Caco-2 (cell line): ENCODE measurements around the gene SIRT2. TPM values are rescaled to one million over a fixed set of nuclear protein-coding genes. Genes with fewer than 3 reads are reported as not detected.
"Not testable (repeated sequence)": the region's sequence is repeated elsewhere in the genome, so short reads cannot be mapped to it uniquely, and the experiment has no call there.

Experiments
- BruUV-seq: library from RNA; stranded (reverse); fragments of 400-500 nt; replicated peaks from 2 replicates; lab custom pipeline; 2021; lab: Mats Ljungman, UMichigan
- CTCF ChIA-PET: fragments of 300-600 bp; sonication (Branson Sonifier 250); formaldehyde crosslinking; loops from one replicate; lab custom pipeline; 2022; ENCODE audit warnings: antibody characterized with exemption; lab: Charles Lee
- POLR2A ChIA-PET: fragments of 300-600 bp; sonication (Branson Sonifier 250); formaldehyde crosslinking; loops from one replicate; lab custom pipeline; 2022; ENCODE audit warnings: antibody characterized with exemption; lab: Charles Lee
- DNase-seq, 2 experiments: peaks; one replicate each; pipeline versions ENCODE4 v3.0.0 to v3.0.0-alpha.2; 2020 to 2022
- H3K27me3 ChIP-seq: replicated peaks from 2 replicates; pipeline ENCODE4 v1.6.0; 2011; ENCODE audit warnings: low read length; ENCODE audit not compliant: control insufficient read depth, insufficient read depth
- H3K36me3 ChIP-seq: 2 replicates; pipeline ENCODE4 v1.5.1; 2011; ENCODE audit warnings: low read length; ENCODE audit not compliant: control insufficient read depth, insufficient read depth
- H3K4me1 ChIP-seq: fragments of 250-450 bp; sonication (Bioruptor Pico); 2 replicates; pipeline ENCODE4 v1.5.1; 2020; ENCODE audit warnings: mild to moderate bottlenecking
- H3K4me3 ChIP-seq: 2 replicates; pipeline ENCODE4 v1.5.1; 2011; ENCODE audit warnings: low read depth, mild to moderate bottlenecking, control low read depth, low read length
- H3K9me3 ChIP-seq: fragments of 250-450 bp; sonication (Bioruptor Pico); 2 replicates; pipeline ENCODE4 v1.5.1; 2020; ENCODE audit warnings: mild to moderate bottlenecking, moderate library complexity
- H3K27ac Mint-ChIP-seq: one replicate; pipeline ENCODE4 v1.8.0; 2022; ENCODE audit warnings: mixed read lengths; ENCODE audit not compliant: unreplicated experiment
- H3K27me3 Mint-ChIP-seq: one replicate; pipeline ENCODE4 v1.8.0; 2022; ENCODE audit warnings: mixed read lengths; ENCODE audit not compliant: insufficient read depth, unreplicated experiment
- H3K36me3 Mint-ChIP-seq: one replicate; pipeline ENCODE4 v1.8.0; 2022; ENCODE audit warnings: mild to moderate bottlenecking, mixed read lengths; ENCODE audit not compliant: insufficient read depth, unreplicated experiment
- H3K4me1 Mint-ChIP-seq: one replicate; pipeline ENCODE4 v1.8.0; 2022; ENCODE audit warnings: low read depth, mixed read lengths; ENCODE audit not compliant: unreplicated experiment
- H3K4me3 Mint-ChIP-seq: one replicate; pipeline ENCODE4 v1.8.0; 2022; ENCODE audit warnings: mild to moderate bottlenecking, moderate library complexity, mixed read lengths; ENCODE audit not compliant: unreplicated experiment
- H3K9me3 Mint-ChIP-seq: one replicate; pipeline ENCODE4 v1.8.0; 2022; ENCODE audit warnings: mixed read lengths; ENCODE audit not compliant: unreplicated experiment
- intact Hi-C: fragments of 100-400 bp; cut with micrococcal nuclease; formaldehyde crosslinking; loops from one replicate; pipeline ENCODE4 v1.10.0; 2022; ENCODE audit not compliant: unreplicated experiment
- total RNA-seq: library from RNA; stranded (reverse); gene quantifications from 2 replicates; pipeline ENCODE4 v1.2.3, GENCODE V29; 2022
- TF ChIP-seq, protein P1 (sequence below), 2 experiments: fragments of 200-600 bp in 1 of 2; IDR thresholded peaks; 1 replicate in 1 of 2; 2 replicates in 1 of 2; pipeline versions ENCODE4 v1.5.1 to v1.8.0; 2011 to 2022; ENCODE audit warnings: antibody characterized with exemption in 1 of 2, control low read depth in 1 of 2, inconsistent platforms in 1 of 2, low read depth in 1 of 2, low read length in 1 of 2, mild to moderate bottlenecking in 1 of 2, moderate library complexity in 1 of 2; ENCODE audit not compliant: insufficient read depth in 1 of 2, severe bottlenecking in 1 of 2, unreplicated experiment in 1 of 2

SIRT2 gene
- total RNA-seq, 1 experiment from 2014 or later = 33.3 TPM

DNA sequence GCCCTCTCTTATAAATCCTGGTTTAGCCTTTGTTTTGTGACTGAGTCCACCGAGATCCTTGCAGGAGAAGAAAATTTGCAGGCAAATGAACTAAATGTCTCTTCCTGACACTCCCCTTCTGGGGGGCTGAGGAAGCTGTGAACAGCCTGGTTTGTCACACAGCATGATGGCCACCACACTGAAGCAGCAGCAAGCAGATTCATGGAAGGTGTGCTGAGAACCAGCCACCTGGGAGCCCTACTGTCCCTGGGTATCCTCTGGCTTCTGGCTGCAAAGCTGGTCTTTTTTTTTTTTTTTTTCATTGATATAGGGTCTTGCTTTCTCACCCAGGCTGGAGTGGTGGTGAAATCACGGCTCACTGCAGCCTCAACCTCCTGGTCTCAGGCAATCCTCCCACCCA, 42.6 kb upstream of the SIRT2 start:
- TF ChIP-seq, protein P1, sequence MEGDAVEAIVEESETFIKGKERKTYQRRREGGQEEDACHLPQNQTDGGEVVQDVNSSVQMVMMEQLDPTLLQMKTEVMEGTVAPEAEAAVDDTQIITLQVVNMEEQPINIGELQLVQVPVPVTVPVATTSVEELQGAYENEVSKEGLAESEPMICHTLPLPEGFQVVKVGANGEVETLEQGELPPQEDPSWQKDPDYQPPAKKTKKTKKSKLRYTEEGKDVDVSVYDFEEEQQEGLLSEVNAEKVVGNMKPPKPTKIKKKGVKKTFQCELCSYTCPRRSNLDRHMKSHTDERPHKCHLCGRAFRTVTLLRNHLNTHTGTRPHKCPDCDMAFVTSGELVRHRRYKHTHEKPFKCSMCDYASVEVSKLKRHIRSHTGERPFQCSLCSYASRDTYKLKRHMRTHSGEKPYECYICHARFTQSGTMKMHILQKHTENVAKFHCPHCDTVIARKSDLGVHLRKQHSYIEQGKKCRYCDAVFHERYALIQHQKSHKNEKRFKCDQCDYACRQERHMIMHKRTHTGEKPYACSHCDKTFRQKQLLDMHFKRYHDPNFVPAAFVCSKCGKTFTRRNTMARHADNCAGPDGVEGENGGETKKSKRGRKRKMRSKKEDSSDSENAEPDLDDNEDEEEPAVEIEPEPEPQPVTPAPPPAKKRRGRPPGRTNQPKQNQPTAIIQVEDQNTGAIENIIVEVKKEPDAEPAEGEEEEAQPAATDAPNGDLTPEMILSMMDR (IDR thresholded peaks at IDR 0.05; ENCODE audit: insufficient read depth in 1 of 2, low read depth in 1 of 2, low read length in 1 of 2, severe bottlenecking in 1 of 2, unreplicated experiment in 1 of 2) = no peak
- Histone ChIP-seq H3K4me3 (no peak overlapping the region), H3K9me3 (no peaks in the 10 kb centered on the region), H3K27me3 (no peaks in the 10 kb centered on the region), H3K36me3 (peaks cover 5% of the 10 kb centered on the region), H3K4me1 (no peaks in the 10 kb centered on the region)
- no peak overlapping the region for H3K27ac Mint-ChIP-seq
- H3K36me3 Mint-ChIP-seq = peaks cover 34% of the 10 kb centered on the region
- H3K4me3 Mint-ChIP-seq = no peak overlapping the region
- ChIA-PET CTCF (no interaction called here), POLR2A (no interaction called here)
- no peaks in the 10 kb centered on the region for H3K4me1 Mint-ChIP-seq
- DNase-seq = no peak
- no peaks in the 10 kb centered on the region for H3K9me3 Mint-ChIP-seq
- intact Hi-C loops = no loop called here
- H3K27me3 Mint-ChIP-seq = no peaks in the 10 kb centered on the region
- BruUV-seq = no TSS peak

DNA sequence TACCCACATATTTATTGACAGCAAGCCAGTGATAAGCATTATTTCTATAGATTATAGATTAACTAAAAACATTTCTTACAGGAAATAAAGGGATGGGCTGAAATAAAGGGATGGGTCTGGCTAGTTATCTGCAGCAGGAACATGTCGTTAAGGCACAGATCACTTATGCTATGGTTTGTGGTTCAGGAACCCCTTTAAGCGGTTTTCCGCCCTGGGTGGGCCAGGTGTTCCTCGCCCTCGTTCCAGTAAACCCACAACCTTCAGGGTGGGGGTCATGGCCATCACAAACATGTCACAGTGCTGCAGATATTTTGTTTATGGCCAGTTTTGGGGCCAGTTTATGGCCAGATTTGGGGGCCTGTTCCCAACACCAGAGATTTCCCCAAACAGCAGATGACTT, 42.0 kb upstream of the SIRT2 start:
- H3K4me3 Mint-ChIP-seq, H3K36me3 ChIP-seq, H3K9me3 ChIP-seq, intact Hi-C loops, H3K4me3 ChIP-seq, H3K9me3 Mint-ChIP-seq, H3K27me3 Mint-ChIP-seq, CTCF ChIA-PET, H3K4me1 Mint-ChIP-seq, POLR2A ChIA-PET, DNase-seq, H3K27ac Mint-ChIP-seq, H3K27me3 ChIP-seq, H3K4me1 ChIP-seq: not testable (repeated sequence)
- peaks cover 28% of the 10 kb centered on the region for H3K36me3 Mint-ChIP-seq
- TSS peak; percentile 34 for BruUV-seq

GRCh38 chr19:38939957-38940356, 40.5 kb upstream of the SIRT2 start:
- ChIA-PET CTCF (interaction anchor here (1.2 to 2.0 kb wide), 2 partner anchors 10 to 462 kb away, joined by 3 to 11 read pairs; partner anchors contain the start of genes MRPS12 and SARS2), POLR2A (interaction anchor here (1.5 kb wide), 1 partner anchor 9 kb away, joined by 4 read pairs; the partner anchor contains the start of genes MRPS12 and SARS2)
- no peak for DNase-seq
- intact Hi-C loops = no loop called here
- Histone ChIP-seq H3K4me3 (no peak overlapping the region), H3K27me3 (no peaks in the 10 kb centered on the region), H3K4me1 (no peaks in the 10 kb centered on the region), H3K36me3 (peaks cover 1% of the 10 kb centered on the region; the same call in 1 of the 2 replicates), H3K9me3 (peaks cover 9% of the 10 kb centered on the region)
- TF ChIP-seq, protein P1 (IDR thresholded peaks at IDR 0.05; ENCODE audit: insufficient read depth in 1 of 2, low read depth in 1 of 2, low read length in 1 of 2, severe bottlenecking in 1 of 2, unreplicated experiment in 1 of 2) = no peak
- no peaks in the 10 kb centered on the region for H3K4me1 Mint-ChIP-seq
- no peak overlapping the region for H3K4me3 Mint-ChIP-seq
- no TSS peak for BruUV-seq
- peaks cover 23% of the 10 kb centered on the region for H3K36me3 Mint-ChIP-seq
- H3K9me3 Mint-ChIP-seq = no peaks in the 10 kb centered on the region
- no peak overlapping the region for H3K27ac Mint-ChIP-seq
- H3K27me3 Mint-ChIP-seq = no peaks in the 10 kb centered on the region
